Vagina (tissue), 2 donors: ENCODE data around the gene AFF3. TPM values are rescaled to one million over a fixed set of nuclear protein-coding genes. Genes with fewer than 3 reads are reported as not detected.

Experiments
- DNase-seq, 2 donors: peaks; one replicate each; pipeline ENCODE4 v3.0.0-alpha.2; 2017; ENCODE audit errors: extremely low spot score in 2 of 2
- H3K27ac ChIP-seq: fragments of 200-600 bp; sonication (generic); one replicate; pipeline ENCODE4 v1.5.1; 2019
- H3K27me3 ChIP-seq: fragments of 200-600 bp; sonication (generic); one replicate; pipeline ENCODE4 v1.5.1; 2019
- H3K36me3 ChIP-seq, 2 donors: fragments of 200-600 bp; sonication (generic); one replicate each; pipeline ENCODE4 v1.5.1; 2017 to 2019
- H3K4me1 ChIP-seq: fragments of 200-600 bp; sonication (generic); one replicate; pipeline ENCODE4 v1.5.1; 2019
- H3K4me3 ChIP-seq, 2 donors: fragments of 200-600 bp; sonication (generic); 1 replicate in 1 of 2; 2 replicates in 1 of 2; pipeline ENCODE4 v1.5.1; 2016 to 2019
- H3K9me3 ChIP-seq: fragments of 200-600 bp; sonication (generic); one replicate; pipeline ENCODE4 v1.5.1; 2019
- CTCF ChIP-seq, 3 experiments: fragments of 450-650 bp in 2 of 3; fragments of 200-600 bp in 1 of 3; sonication (generic) in 1 of 3; IDR thresholded peaks; one replicate each; pipeline ENCODE4 v1.5.1; 2017 to 2019; ENCODE audit warnings: antibody characterized with exemption in 3 of 3, mild to moderate bottlenecking in 2 of 3, moderate library complexity in 2 of 3
- POLR2A ChIP-seq, 2 donors: fragments of 450-650 bp; IDR thresholded peaks; one replicate each; pipeline ENCODE4 v1.6.1; 2017; ENCODE audit warnings: antibody characterized with exemption in 2 of 2, mild to moderate bottlenecking in 2 of 2, moderate library complexity in 2 of 2
- POLR2AphosphoS5 ChIP-seq, 2 donors: sonication (generic); formaldehyde crosslinking; IDR thresholded peaks; one replicate each; pipeline ENCODE4 v1.9.0; 2017; ENCODE audit warnings: antibody characterized with exemption in 2 of 2, mild to moderate bottlenecking in 2 of 2, low read depth in 1 of 2; ENCODE audit not compliant: insufficient read depth in 1 of 2
- intact Hi-C: fragments of 100-400 bp; cut with DNase I; formaldehyde crosslinking; loops from one replicate; pipeline ENCODE4 v1.15.1; 2023
- total RNA-seq: library from RNA; depleted of rRNA; stranded (reverse); fragments of >200 nt; gene quantifications from one replicate; pipeline ENCODE4 v1.2.3, GENCODE V29; 2016

Gene AFF3
- total RNA-seq, 1 donor from 2014 or later: 7.6 TPM

DNA sequence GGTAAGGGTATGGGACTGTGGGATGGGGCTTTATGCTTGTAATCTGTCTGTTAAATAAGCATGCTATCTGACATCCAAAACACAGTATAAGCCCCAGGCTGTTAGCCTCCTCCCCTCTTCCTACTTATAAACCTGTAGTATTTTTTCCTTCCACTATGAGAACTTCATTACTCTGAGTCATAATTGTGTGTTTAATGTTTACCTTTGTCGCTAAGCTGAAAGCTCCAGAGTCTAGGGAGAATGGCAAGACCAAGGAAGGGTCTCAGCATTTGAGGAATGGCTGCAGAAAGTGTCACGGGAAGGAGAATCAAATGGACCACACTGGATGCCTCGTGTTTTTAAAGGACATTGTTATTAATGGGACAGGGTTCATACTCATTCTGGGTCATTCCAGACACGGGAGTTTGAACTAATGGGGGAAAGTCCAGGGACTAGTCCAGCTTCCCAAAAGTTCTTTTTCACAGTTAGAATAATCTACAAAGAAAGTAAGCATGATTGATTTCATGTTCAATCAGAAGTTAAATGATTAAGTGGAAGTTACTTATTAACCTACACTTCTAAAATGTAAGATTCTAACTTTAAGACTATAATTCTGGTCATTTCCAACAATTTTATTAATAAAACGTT, 292.2 kb downstream of the AFF3 start:
- no peaks in the 10 kb centered on the region for H3K4me1 ChIP-seq
- TF ChIP-seq POLR2A (IDR thresholded peaks at IDR 0.05) (no peak), POLR2AphosphoS5 (IDR thresholded peaks at IDR 0.05; ENCODE audit: insufficient read depth in 1 of 2, low read depth in 1 of 2) (no peak), CTCF (IDR thresholded peaks at IDR 0.05) (no peak)
- no peaks in the 10 kb centered on the region for H3K36me3 ChIP-seq
- no peaks in the 10 kb centered on the region for H3K9me3 ChIP-seq
- intact Hi-C loops: no loop called here
- H3K4me3 ChIP-seq: no peak overlapping the region
- DNase-seq: no peak
- H3K27me3 ChIP-seq: no peaks in the 10 kb centered on the region
- H3K27ac ChIP-seq: no peak overlapping the region

DNA sequence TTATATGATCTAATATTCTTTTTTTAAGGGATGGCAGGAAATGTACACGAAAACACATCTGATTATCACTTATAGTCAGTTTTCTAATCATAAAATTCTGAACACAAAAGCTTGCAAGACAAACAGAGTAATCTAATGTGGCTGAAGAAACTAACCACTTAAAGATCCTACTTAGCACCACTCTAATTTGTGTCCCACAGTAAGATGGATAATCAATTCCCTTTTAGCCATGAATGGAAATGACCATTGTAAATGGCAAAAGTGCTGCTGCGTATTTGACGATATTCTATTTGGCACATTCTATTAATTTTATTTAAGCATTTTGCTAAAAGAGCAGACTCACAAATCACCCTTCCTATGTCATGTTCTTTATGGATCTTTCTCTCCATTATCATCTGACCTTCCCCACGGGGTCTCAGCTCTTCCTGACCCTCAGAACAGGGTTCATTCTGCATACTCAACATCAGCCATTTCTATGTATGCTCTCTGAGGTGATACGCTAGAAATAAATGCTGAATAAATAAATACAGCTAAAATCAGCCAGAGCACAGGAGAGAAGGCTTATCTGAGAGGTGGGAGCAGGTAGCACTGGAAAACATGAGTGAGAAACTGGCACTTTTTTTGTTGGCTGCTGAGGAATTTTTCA, 295.8 kb downstream of the AFF3 start:
- no peak overlapping the region for H3K27ac ChIP-seq
- no peak for DNase-seq
- no peak for TF ChIP-seq CTCF (IDR thresholded peaks at IDR 0.05)
- no peak for TF ChIP-seq POLR2AphosphoS5 (IDR thresholded peaks at IDR 0.05; ENCODE audit: insufficient read depth in 1 of 2, low read depth in 1 of 2)
- no peak for TF ChIP-seq POLR2A (IDR thresholded peaks at IDR 0.05)
- intact Hi-C loops: no loop called here
- no peak overlapping the region for H3K4me3 ChIP-seq
- no peaks in the 10 kb centered on the region for H3K36me3 ChIP-seq
- H3K4me1 ChIP-seq: no peaks in the 10 kb centered on the region
- no peaks in the 10 kb centered on the region for H3K27me3 ChIP-seq
- no peaks in the 10 kb centered on the region for H3K9me3 ChIP-seq

DNA sequence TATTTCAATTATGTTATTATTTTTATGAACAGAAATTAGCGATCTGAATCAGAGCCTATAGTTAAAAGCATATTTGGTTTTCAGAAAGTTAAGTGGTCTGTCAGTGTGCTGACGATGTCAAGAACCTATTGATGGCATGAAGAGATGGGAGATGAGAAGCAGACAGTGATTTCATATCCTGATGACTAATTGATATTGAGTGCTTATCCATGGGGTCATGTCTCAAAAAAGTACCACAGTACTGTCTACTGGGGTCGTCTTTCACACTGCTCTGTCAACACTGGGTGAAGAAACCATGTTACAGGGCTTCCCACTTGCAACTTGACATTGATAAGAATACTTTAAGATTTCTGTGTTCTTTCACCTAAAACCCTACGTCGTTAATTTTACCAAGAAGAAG, 297.1 kb downstream of the AFF3 start:
- H3K4me1 ChIP-seq: no peaks in the 10 kb centered on the region
- no peak overlapping the region for H3K4me3 ChIP-seq
- no peak for TF ChIP-seq POLR2A (IDR thresholded peaks at IDR 0.05)
- no peak for TF ChIP-seq CTCF (IDR thresholded peaks at IDR 0.05)
- TF ChIP-seq POLR2AphosphoS5 (IDR thresholded peaks at IDR 0.05; ENCODE audit: insufficient read depth in 1 of 2, low read depth in 1 of 2): no peak
- H3K27me3 ChIP-seq: no peaks in the 10 kb centered on the region
- no peak for DNase-seq
- no peaks in the 10 kb centered on the region for H3K36me3 ChIP-seq
- no peak overlapping the region for H3K27ac ChIP-seq
- intact Hi-C loops: no loop called here
- no peaks in the 10 kb centered on the region for H3K9me3 ChIP-seq

DNA sequence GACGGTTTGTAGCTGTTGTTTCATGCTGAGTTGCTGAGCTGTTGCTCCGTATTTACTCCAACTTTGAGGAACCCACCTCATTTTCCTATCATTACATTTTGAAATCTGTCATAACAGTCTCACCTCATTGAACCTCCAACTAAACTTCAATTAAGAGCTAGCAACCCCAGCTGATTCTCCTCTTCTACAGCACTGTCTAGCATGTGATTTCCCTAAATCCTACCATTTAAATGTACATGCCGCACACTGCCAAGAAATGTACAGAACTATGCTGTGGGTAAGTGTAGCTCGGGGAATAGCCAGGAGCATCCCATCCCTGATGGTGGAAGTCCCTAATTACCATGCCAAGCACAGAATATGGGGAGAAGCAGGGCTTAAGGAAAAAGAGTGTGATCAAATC, 299.9 kb downstream of the AFF3 start:
- H3K27me3 ChIP-seq: no peaks in the 10 kb centered on the region
- no peak for DNase-seq
- no peaks in the 10 kb centered on the region for H3K36me3 ChIP-seq
- H3K9me3 ChIP-seq: no peaks in the 10 kb centered on the region
- intact Hi-C loops: no loop called here
- H3K4me3 ChIP-seq: no peak overlapping the region
- H3K4me1 ChIP-seq: no peaks in the 10 kb centered on the region
- no peak overlapping the region for H3K27ac ChIP-seq
- TF ChIP-seq CTCF (IDR thresholded peaks at IDR 0.05) (no peak), POLR2A (IDR thresholded peaks at IDR 0.05) (no peak), POLR2AphosphoS5 (IDR thresholded peaks at IDR 0.05; ENCODE audit: insufficient read depth in 1 of 2, low read depth in 1 of 2) (no peak)

DNA sequence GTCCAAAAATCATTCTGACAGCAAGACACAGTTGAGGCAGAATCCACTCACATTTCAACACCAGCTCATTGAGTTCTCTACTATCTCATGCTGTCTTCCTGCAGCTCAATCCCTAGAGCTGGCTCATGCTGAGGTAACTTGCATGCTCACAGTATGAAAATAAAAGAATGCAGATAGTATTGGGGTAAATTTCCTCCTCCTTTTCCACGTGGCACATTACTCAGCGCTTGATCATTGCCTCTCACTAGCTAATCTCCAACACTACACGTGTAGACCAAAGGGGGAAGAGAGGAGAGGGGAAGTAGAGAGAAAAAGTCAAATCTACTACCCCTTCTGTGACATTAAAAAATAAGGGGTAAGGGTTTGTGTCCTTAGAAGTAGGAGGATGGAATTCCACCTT, 300.6 kb downstream of the AFF3 start:
- no peak for DNase-seq
- Histone ChIP-seq H3K4me1 (no peaks in the 10 kb centered on the region), H3K27ac (no peak overlapping the region), H3K27me3 (no peaks in the 10 kb centered on the region), H3K36me3 (no peaks in the 10 kb centered on the region), H3K9me3 (no peaks in the 10 kb centered on the region), H3K4me3 (no peak overlapping the region)
- TF ChIP-seq POLR2AphosphoS5 (IDR thresholded peaks at IDR 0.05; ENCODE audit: insufficient read depth in 1 of 2, low read depth in 1 of 2) (no peak), POLR2A (IDR thresholded peaks at IDR 0.05) (no peak), CTCF (IDR thresholded peaks at IDR 0.05) (no peak)
- intact Hi-C loops: no loop called here
